ENCODE results near the gene EPAS1.

GRCh38 chr2:46386763-46387162 lies 89.6 kb downstream of the EPAS1 start:
- no peak for TF ChIP-seq CTCF (IDR thresholded peaks at IDR 0.05)
- TF ChIP-seq POLR2A (IDR thresholded peaks at IDR 0.05), result no peak

All from adrenal gland (tissue), 5 donors.